ENCODE measurements around the gene CDH12. TPM values are rescaled to one million over a fixed set of nuclear protein-coding genes. Genes with fewer than 3 reads are reported as not detected.
"Not testable (repeated sequence)": the region's sequence is repeated elsewhere in the genome, so short reads cannot be mapped to it uniquely, and the experiment has no call there.

CDH12 gene
- total RNA-seq, 1 experiment from 2014 or later, result 33.1 TPM

- in situ Hi-C loops (cut with HindIII; ENCODE audit: low pct_unique_long_range_greater_than_20kb, low sequenced_read_pairs), result no loop called here
- DNase-seq (ENCODE audit: low read depth, low spot score), result no peak
Measured at GRCh38 chr5:22306011-22306410, 547.1 kb downstream of the CDH12 start.

GRCh38 chr5:22295832-22296231, 557.3 kb downstream of the CDH12 start:
- in situ Hi-C loops (cut with HindIII; ENCODE audit: low pct_unique_long_range_greater_than_20kb, low sequenced_read_pairs), result no loop called here
- DNase-seq (ENCODE audit: low read depth, low spot score), result no peak

GRCh38 chr5:22293147-22293546, 560.0 kb downstream of the CDH12 start:
- DNase-seq (ENCODE audit: low read depth, low spot score), result no peak
- in situ Hi-C loops (cut with HindIII; ENCODE audit: low pct_unique_long_range_greater_than_20kb, low sequenced_read_pairs), result no loop called here

GRCh38 chr5:22278164-22278563, 575.0 kb downstream of the CDH12 start:
- in situ Hi-C loops (cut with HindIII; ENCODE audit: low pct_unique_long_range_greater_than_20kb, low sequenced_read_pairs), result no loop called here
- no peak for DNase-seq (ENCODE audit: low read depth, low spot score)

GRCh38 chr5:22277006-22277405, 576.1 kb downstream of the CDH12 start:
- DNase-seq (ENCODE audit: low read depth, low spot score), result no peak
- in situ Hi-C loops (cut with HindIII; ENCODE audit: low pct_unique_long_range_greater_than_20kb, low sequenced_read_pairs), result no loop called here

GRCh38 chr5:22265855-22266254, 587.3 kb downstream of the CDH12 start:
- in situ Hi-C loops (cut with HindIII; ENCODE audit: low pct_unique_long_range_greater_than_20kb, low sequenced_read_pairs); DNase-seq (ENCODE audit: low read depth, low spot score): not testable (repeated sequence)

- no peak for DNase-seq (ENCODE audit: low read depth, low spot score)
- in situ Hi-C loops (cut with HindIII; ENCODE audit: low pct_unique_long_range_greater_than_20kb, low sequenced_read_pairs), result no loop called here
Measured at GRCh38 chr5:22258139-22258538, 595.0 kb downstream of the CDH12 start.

- in situ Hi-C loops (cut with HindIII; ENCODE audit: low pct_unique_long_range_greater_than_20kb, low sequenced_read_pairs), result no loop called here
- DNase-seq (ENCODE audit: low read depth, low spot score), result no peak
Measured at GRCh38 chr5:22250528-22250927, 602.6 kb downstream of the CDH12 start.

- in situ Hi-C loops (cut with HindIII; ENCODE audit: low pct_unique_long_range_greater_than_20kb, low sequenced_read_pairs), result no loop called here
- no peak for DNase-seq (ENCODE audit: low read depth, low spot score)
Measured at GRCh38 chr5:22249209-22249729, 603.9 kb downstream of the CDH12 start.

GRCh38 chr5:22245770-22246169, 607.4 kb downstream of the CDH12 start:
- in situ Hi-C loops (cut with HindIII; ENCODE audit: low pct_unique_long_range_greater_than_20kb, low sequenced_read_pairs), result no loop called here
- no peak for DNase-seq (ENCODE audit: low read depth, low spot score)

- DNase-seq (ENCODE audit: low read depth, low spot score), result peak; percentile 76
- in situ Hi-C loops (cut with HindIII; ENCODE audit: low pct_unique_long_range_greater_than_20kb, low sequenced_read_pairs), result no loop called here
Measured at GRCh38 chr5:22242532-22242931, 610.6 kb downstream of the CDH12 start.

- no peak for DNase-seq (ENCODE audit: low read depth, low spot score)
- in situ Hi-C loops (cut with HindIII; ENCODE audit: low pct_unique_long_range_greater_than_20kb, low sequenced_read_pairs), result no loop called here
Measured at GRCh38 chr5:22238047-22238446, 615.1 kb downstream of the CDH12 start.

- in situ Hi-C loops (cut with HindIII; ENCODE audit: low pct_unique_long_range_greater_than_20kb, low sequenced_read_pairs), result no loop called here
- no peak for DNase-seq (ENCODE audit: low read depth, low spot score)
Measured at GRCh38 chr5:22226423-22226822, 626.7 kb downstream of the CDH12 start.

- in situ Hi-C loops (cut with HindIII; ENCODE audit: low pct_unique_long_range_greater_than_20kb, low sequenced_read_pairs), result no loop called here
- DNase-seq (ENCODE audit: low read depth, low spot score), result no peak
Measured at GRCh38 chr5:22223079-22223478, 630.1 kb downstream of the CDH12 start.

GRCh38 chr5:22213703-22214495, 639.2 kb downstream of the CDH12 start:
- peak; percentile 59 for DNase-seq (ENCODE audit: low read depth, low spot score)
- in situ Hi-C loops (cut with HindIII; ENCODE audit: low pct_unique_long_range_greater_than_20kb, low sequenced_read_pairs), result not testable (repeated sequence)

GRCh38 chr5:22212254-22212991, 640.7 kb downstream of the CDH12 start:
- in situ Hi-C loops (cut with HindIII; ENCODE audit: low pct_unique_long_range_greater_than_20kb, low sequenced_read_pairs); DNase-seq (ENCODE audit: low read depth, low spot score): not testable (repeated sequence)

GRCh38 chr5:22208463-22208862, 644.7 kb downstream of the CDH12 start:
- DNase-seq (ENCODE audit: low read depth, low spot score); in situ Hi-C loops (cut with HindIII; ENCODE audit: low pct_unique_long_range_greater_than_20kb, low sequenced_read_pairs): not testable (repeated sequence)

- DNase-seq (ENCODE audit: low read depth, low spot score); in situ Hi-C loops (cut with HindIII; ENCODE audit: low pct_unique_long_range_greater_than_20kb, low sequenced_read_pairs): not testable (repeated sequence)
Measured at GRCh38 chr5:22188651-22189050, 664.5 kb downstream of the CDH12 start.

Measured in SK-MEL-5 (cell line).